Keratinocyte (primary cell): ENCODE measurements around the gene KTN1. TPM values are rescaled to one million over a fixed set of nuclear protein-coding genes. Genes with fewer than 3 reads are reported as not detected.

Experiments
- DNase-seq: peaks from one replicate; pipeline ENCODE4 v3.0.0-alpha.2; 2011; ENCODE audit warnings: low read depth, missing footprints, low spot score
- FAIRE-seq: peaks from 2 replicates; lab custom pipeline; 2011; peaks lifted over from hg19 to GRCh38; lab: Jason Lieb, UNC
- H2AFZ ChIP-seq: 2 replicates; pipeline ENCODE4 v1.6.0; 2012; ENCODE audit warnings: low read length, control low read depth, inconsistent platforms; ENCODE audit not compliant: control insufficient read depth
- H3K27ac ChIP-seq: 2 replicates; pipeline ENCODE4 v1.5.1; 2011; ENCODE audit warnings: low read length; ENCODE audit not compliant: control insufficient read depth, insufficient read depth
- H3K27me3 ChIP-seq: 3 replicates; pipeline ENCODE4 v1.6.0; 2011; ENCODE audit warnings: low read length; ENCODE audit not compliant: control insufficient read depth, insufficient read depth; ENCODE audit errors: extremely low read depth
- H3K36me3 ChIP-seq, 2 experiments: 2 replicates in 1 of 2; 3 replicates in 1 of 2; pipeline ENCODE4 v1.5.1; 2011; ENCODE audit warnings: low read length in 2 of 2, mild to moderate bottlenecking in 1 of 2; ENCODE audit not compliant: control insufficient read depth in 2 of 2, insufficient read depth in 2 of 2; ENCODE audit errors: extremely low read depth in 1 of 2
- H3K4me1 ChIP-seq: 3 replicates; pipeline ENCODE4 v1.5.1; 2011; ENCODE audit warnings: low read length; ENCODE audit not compliant: control insufficient read depth, insufficient read depth; ENCODE audit errors: extremely low read depth
- H3K4me2 ChIP-seq: 3 replicates; pipeline ENCODE4 v1.6.0; 2011; ENCODE audit warnings: low read depth, low read length; ENCODE audit not compliant: control insufficient read depth, insufficient read depth; ENCODE audit errors: extremely low read depth
- H3K4me3 ChIP-seq, 3 experiments: fragments of 200-600 bp in 1 of 3; sonication (generic) in 1 of 3; 2 replicates in 2 of 3; 3 replicates in 1 of 3; pipeline ENCODE4 v1.5.1; 2011 to 2016; ENCODE audit warnings: low read length in 3 of 3, mild to moderate bottlenecking in 3 of 3, control low read depth in 2 of 3, inconsistent platforms in 1 of 3, low read depth in 1 of 3, mixed read lengths in 1 of 3, mixed run types in 1 of 3, moderate library complexity in 1 of 3; ENCODE audit not compliant: control insufficient read depth in 2 of 3, insufficient read depth in 2 of 3; ENCODE audit errors: extremely low read depth in 1 of 3
- H3K79me2 ChIP-seq: 2 replicates; pipeline ENCODE4 v1.6.0; 2012; ENCODE audit warnings: low read length; ENCODE audit not compliant: control insufficient read depth, insufficient read depth
- H3K9ac ChIP-seq: 3 replicates; pipeline ENCODE4 v1.6.0; 2011; ENCODE audit warnings: low read length; ENCODE audit not compliant: control insufficient read depth, insufficient read depth; ENCODE audit errors: extremely low read depth
- H3K9me1 ChIP-seq: 3 replicates; pipeline ENCODE4 v1.6.0; 2011; ENCODE audit warnings: low read length; ENCODE audit not compliant: control insufficient read depth, insufficient read depth; ENCODE audit errors: extremely low read depth
- H3K9me3 ChIP-seq: 2 replicates; pipeline ENCODE4 v1.5.1; 2012; ENCODE audit warnings: low read depth, low read length; ENCODE audit not compliant: control insufficient read depth
- H4K20me1 ChIP-seq: 3 replicates; pipeline ENCODE4 v1.6.0; 2011; ENCODE audit warnings: low read length; ENCODE audit not compliant: control insufficient read depth, insufficient read depth; ENCODE audit errors: extremely low read depth
- EZH2 ChIP-seq: IDR thresholded peaks from one replicate; pipeline ENCODE4 v1.6.1; 2012; ENCODE audit warnings: inconsistent platforms, mild to moderate bottlenecking, low read length, moderate library complexity
- dilution Hi-C: fragments of 300-500 bp; cut with MboI; formaldehyde crosslinking; loops from one replicate; pipeline ENCODE4 v1.7.0; 2020; ENCODE audit warnings: low sequenced_read_pairs; ENCODE audit not compliant: extremely low pct_ligation_motif_present
- polyA plus RNA-seq, 5 experiments: library from polyadenylated mRNA; depleted of rRNA in 3 of 5; stranded (reverse) in 3 of 5; stranded (forward) in 1 of 5; unstranded in 1 of 5; fragments of >200 nt; gene quantifications; 1 replicate in 1 of 5; 2 replicates in 3 of 5; 3 replicates in 1 of 5; pipeline versions ENCODE4 v1.2.1 to v1.2.3, GENCODE V29; 2011 to 2012; ENCODE audit warnings: missing spikeins in 2 of 5, low read depth in 1 of 5, low replicate concordance in 1 of 5
- TF ChIP-seq, protein P1 (sequence below), 3 experiments: IDR thresholded peaks in 1 of 3; conservative IDR thresholded peaks in 1 of 3; optimal IDR thresholded peaks in 1 of 3; 2 replicates in 2 of 3; 3 replicates in 1 of 3; pipeline versions ENCODE3 to v1.5.1; 2011; ENCODE audit warnings: low read length in 3 of 3, mild to moderate bottlenecking in 3 of 3, moderate library complexity in 2 of 3, control low read depth in 1 of 3, inconsistent platforms in 1 of 3; ENCODE audit not compliant: insufficient read depth in 2 of 3; ENCODE audit errors: extremely low read depth in 1 of 3

The KTN1 gene
- polyA plus RNA-seq, 1 donor (not counting 4 experiments of a cell fraction or from before 2014, with no cell fraction given), result 121 TPM

GRCh38 chr14:55580470-55581341, 699 bp downstream of the KTN1 start:
- dilution Hi-C loops, result no loop called here
- FAIRE-seq, result no peak

GRCh38 chr14:55581342-55581771, 1.4 kb downstream of the KTN1 start:
- dilution Hi-C loops, result no loop called here
- H3K4me2 ChIP-seq, result peak overlapping the region; percentile 96

More at GRCh38 chr14:55580470-55581341, 699 bp downstream of the KTN1 start:
- Histone ChIP-seq H3K27me3 (no peaks in the 10 kb centered on the region), H3K9ac (peak overlapping the region; percentile 91), H4K20me1 (peaks cover under 1% of the 10 kb centered on the region), H3K4me2 (peak overlapping the region; percentile 96), H3K36me3 (peaks cover 0 to 4% of the 10 kb centered on the region in 2 experiments), H3K4me3 (peak overlapping the region; percentile 67 to 97 (median 82)), H3K27ac (peak overlapping the region; percentile 57), H3K79me2 (peaks cover 53% of the 10 kb centered on the region), H3K9me1 (no peaks in the 10 kb centered on the region), H3K4me1 (peaks cover 45% of the 10 kb centered on the region), H3K9me3 (no peaks in the 10 kb centered on the region), H2AFZ (no peak overlapping the region)
- no peak for DNase-seq
- TF ChIP-seq, protein P1, sequence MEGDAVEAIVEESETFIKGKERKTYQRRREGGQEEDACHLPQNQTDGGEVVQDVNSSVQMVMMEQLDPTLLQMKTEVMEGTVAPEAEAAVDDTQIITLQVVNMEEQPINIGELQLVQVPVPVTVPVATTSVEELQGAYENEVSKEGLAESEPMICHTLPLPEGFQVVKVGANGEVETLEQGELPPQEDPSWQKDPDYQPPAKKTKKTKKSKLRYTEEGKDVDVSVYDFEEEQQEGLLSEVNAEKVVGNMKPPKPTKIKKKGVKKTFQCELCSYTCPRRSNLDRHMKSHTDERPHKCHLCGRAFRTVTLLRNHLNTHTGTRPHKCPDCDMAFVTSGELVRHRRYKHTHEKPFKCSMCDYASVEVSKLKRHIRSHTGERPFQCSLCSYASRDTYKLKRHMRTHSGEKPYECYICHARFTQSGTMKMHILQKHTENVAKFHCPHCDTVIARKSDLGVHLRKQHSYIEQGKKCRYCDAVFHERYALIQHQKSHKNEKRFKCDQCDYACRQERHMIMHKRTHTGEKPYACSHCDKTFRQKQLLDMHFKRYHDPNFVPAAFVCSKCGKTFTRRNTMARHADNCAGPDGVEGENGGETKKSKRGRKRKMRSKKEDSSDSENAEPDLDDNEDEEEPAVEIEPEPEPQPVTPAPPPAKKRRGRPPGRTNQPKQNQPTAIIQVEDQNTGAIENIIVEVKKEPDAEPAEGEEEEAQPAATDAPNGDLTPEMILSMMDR (optimal IDR thresholded peaks at IDR 0.05 in 1 of 3, IDR thresholded peaks at IDR 0.05 in 1 of 3, conservative IDR thresholded peaks at IDR 0.05 in 1 of 3; ENCODE audit: extremely low read depth in 1 of 3, insufficient read depth in 2 of 3, low read length in 3 of 3), result no peak
- TF ChIP-seq EZH2, result no peak

More at GRCh38 chr14:55581342-55581771, 1.4 kb downstream of the KTN1 start:
- H3K9ac ChIP-seq, result peak overlapping the region; percentile 91
- no peak for DNase-seq
- FAIRE-seq, result peak; percentile 41
- peak overlapping the region; percentile 67 to 97 (median 82) for H3K4me3 ChIP-seq
- H3K4me1 ChIP-seq, result peaks cover 52% of the 10 kb centered on the region
- H3K36me3 ChIP-seq, result peaks cover 0 to under 1% of the 10 kb centered on the region in 2 experiments
- H4K20me1 ChIP-seq, result peaks cover 7% of the 10 kb centered on the region
- no peaks in the 10 kb centered on the region for H3K9me1 ChIP-seq
- no peaks in the 10 kb centered on the region for H3K9me3 ChIP-seq
- H3K27me3 ChIP-seq, result no peaks in the 10 kb centered on the region
- no peak overlapping the region for H2AFZ ChIP-seq
- H3K79me2 ChIP-seq, result peaks cover 60% of the 10 kb centered on the region
- H3K27ac ChIP-seq, result peak overlapping the region; percentile 57
- no peak for TF ChIP-seq EZH2
- TF ChIP-seq, protein P1 (optimal IDR thresholded peaks at IDR 0.05 in 1 of 3, IDR thresholded peaks at IDR 0.05 in 1 of 3, conservative IDR thresholded peaks at IDR 0.05 in 1 of 3; ENCODE audit: extremely low read depth in 1 of 3, insufficient read depth in 2 of 3, low read length in 3 of 3), result no peak
